Suprapubic skin (tissue), 4 donors: ENCODE results near the gene FUT3.

ENCODE experiments used
- EP300 ChIP-seq: sonication (generic); formaldehyde crosslinking; IDR thresholded peaks from one replicate; pipeline ENCODE4 v1.6.1; 2017; ENCODE audit warnings: antibody characterized with exemption
- POLR2A ChIP-seq, 2 donors: fragments of 450-650 bp; IDR thresholded peaks; one replicate each; pipeline ENCODE4 v1.6.1; 2017; ENCODE audit warnings: antibody characterized with exemption in 2 of 2, mild to moderate bottlenecking in 2 of 2, moderate library complexity in 2 of 2
- POLR2AphosphoS5 ChIP-seq, 3 donors: sonication (generic); formaldehyde crosslinking; IDR thresholded peaks; one replicate each; pipeline ENCODE4 v1.6.1; 2017; ENCODE audit warnings: antibody characterized with exemption in 3 of 3
- TF ChIP-seq, protein P1 (sequence below), 2 donors: fragments of 200-600 bp in 1 of 2; fragments of 450-650 bp in 1 of 2; sonication (generic) in 1 of 2; IDR thresholded peaks; one replicate each; pipeline ENCODE4 v1.5.1; 2016 to 2019; ENCODE audit warnings: antibody characterized with exemption in 2 of 2, mild to moderate bottlenecking in 1 of 2, moderate library complexity in 1 of 2

DNA sequence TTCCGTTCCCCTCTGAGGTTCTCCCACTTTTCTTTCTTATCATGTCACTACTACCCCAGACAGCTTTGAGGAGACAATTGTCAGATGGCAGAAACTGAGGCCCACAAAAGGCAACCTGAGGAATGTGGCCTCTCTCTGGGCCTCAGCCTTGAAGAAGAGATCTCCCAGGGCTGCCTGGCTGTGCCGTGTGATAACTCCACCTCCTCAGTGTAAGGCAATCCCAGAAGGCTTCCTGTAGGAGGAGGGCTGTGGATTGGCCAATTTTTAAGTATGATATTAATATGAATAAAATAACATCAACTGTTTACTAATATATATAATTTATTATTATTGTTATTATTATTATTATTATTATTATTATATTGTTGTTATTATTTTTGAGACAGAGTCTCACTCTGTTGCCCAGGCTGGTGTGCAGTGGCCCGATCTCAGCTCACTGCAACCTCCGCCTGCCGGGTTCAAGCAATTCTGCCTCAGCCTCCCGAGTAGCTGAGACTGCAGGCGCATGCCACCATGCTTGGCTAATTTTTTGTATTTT is 55.8 kb downstream of the FUT3 start:
- TF ChIP-seq, protein P1, sequence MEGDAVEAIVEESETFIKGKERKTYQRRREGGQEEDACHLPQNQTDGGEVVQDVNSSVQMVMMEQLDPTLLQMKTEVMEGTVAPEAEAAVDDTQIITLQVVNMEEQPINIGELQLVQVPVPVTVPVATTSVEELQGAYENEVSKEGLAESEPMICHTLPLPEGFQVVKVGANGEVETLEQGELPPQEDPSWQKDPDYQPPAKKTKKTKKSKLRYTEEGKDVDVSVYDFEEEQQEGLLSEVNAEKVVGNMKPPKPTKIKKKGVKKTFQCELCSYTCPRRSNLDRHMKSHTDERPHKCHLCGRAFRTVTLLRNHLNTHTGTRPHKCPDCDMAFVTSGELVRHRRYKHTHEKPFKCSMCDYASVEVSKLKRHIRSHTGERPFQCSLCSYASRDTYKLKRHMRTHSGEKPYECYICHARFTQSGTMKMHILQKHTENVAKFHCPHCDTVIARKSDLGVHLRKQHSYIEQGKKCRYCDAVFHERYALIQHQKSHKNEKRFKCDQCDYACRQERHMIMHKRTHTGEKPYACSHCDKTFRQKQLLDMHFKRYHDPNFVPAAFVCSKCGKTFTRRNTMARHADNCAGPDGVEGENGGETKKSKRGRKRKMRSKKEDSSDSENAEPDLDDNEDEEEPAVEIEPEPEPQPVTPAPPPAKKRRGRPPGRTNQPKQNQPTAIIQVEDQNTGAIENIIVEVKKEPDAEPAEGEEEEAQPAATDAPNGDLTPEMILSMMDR (IDR thresholded peaks at IDR 0.05) = no peak
- TF ChIP-seq POLR2A (IDR thresholded peaks at IDR 0.05) (no peak), POLR2AphosphoS5 (IDR thresholded peaks at IDR 0.05) (no peak), EP300 (no peak)
